ENCODE data around the gene IQCB1. TPM values are rescaled to one million over a fixed set of nuclear protein-coding genes. Genes with fewer than 3 reads are reported as not detected.

IQCB1 gene
- total and polyA plus RNA-seq, 9 donors = 15.3 to 28.2 (median 20.2) TPM

GRCh38 chr3:121724130-121724529, 110.7 kb downstream of the IQCB1 start:
- Histone ChIP-seq H3K36me3 (no peaks in the 10 kb centered on the region), H3K4me1 (ENCODE audit: insufficient read depth) (peaks cover 2% of the 10 kb centered on the region), H3K4me3 (no peak overlapping the region), H3K27ac (no peak overlapping the region), H3K9me3 (no peaks in the 10 kb centered on the region), H3K27me3 (no peaks in the 10 kb centered on the region)
- TF ChIP-seq POLR2A (IDR thresholded peaks at IDR 0.05) (no peak), CTCF (IDR thresholded peaks at IDR 0.05) (no peak), EP300 (IDR thresholded peaks at IDR 0.05) (no peak)
- intact Hi-C loops (cut with DNase I) = no loop called here
- 92 to 98% (median 96%) methylated on average over 1 of the region's 1 CpG for WGBS, 3 donors
- DNase-seq = no peak

- no peaks in the 10 kb centered on the region for H3K9me3 ChIP-seq
- H3K4me1 ChIP-seq (ENCODE audit: insufficient read depth) = peaks cover 2% of the 10 kb centered on the region
- 86 to 92% (median 88%) methylated on average over 1 of the region's 1 CpG for WGBS, 3 donors
- intact Hi-C loops (cut with DNase I) = no loop called here
- no peak for DNase-seq
- H3K27me3 ChIP-seq = no peaks in the 10 kb centered on the region
- no peaks in the 10 kb centered on the region for H3K36me3 ChIP-seq
- no peak overlapping the region for H3K27ac ChIP-seq
- no peak overlapping the region for H3K4me3 ChIP-seq
- TF ChIP-seq POLR2A (IDR thresholded peaks at IDR 0.05) (no peak), CTCF (IDR thresholded peaks at IDR 0.05) (no peak), EP300 (IDR thresholded peaks at IDR 0.05) (no peak)
Observed at GRCh38 chr3:121723485-121723884, 111.4 kb downstream of the IQCB1 start.

- Histone ChIP-seq H3K36me3 (no peaks in the 10 kb centered on the region), H3K27me3 (no peaks in the 10 kb centered on the region), H3K27ac (no peak overlapping the region), H3K4me3 (no peak overlapping the region), H3K4me1 (ENCODE audit: insufficient read depth) (peaks cover 2% of the 10 kb centered on the region), H3K9me3 (no peaks in the 10 kb centered on the region)
- intact Hi-C loops (cut with DNase I) = no loop called here
- TF ChIP-seq EP300 (IDR thresholded peaks at IDR 0.05) (no peak), POLR2A (IDR thresholded peaks at IDR 0.05) (no peak), CTCF (IDR thresholded peaks at IDR 0.05) (no peak)
- DNase-seq = no peak
- WGBS, 3 donors = 59 to 80% (median 59%) methylated on average over 1 of the region's 1 CpG
Observed at GRCh38 chr3:121722411-121722810, 112.4 kb downstream of the IQCB1 start.

- TF ChIP-seq CTCF (IDR thresholded peaks at IDR 0.05) (no peak), EP300 (IDR thresholded peaks at IDR 0.05) (no peak), POLR2A (IDR thresholded peaks at IDR 0.05) (no peak)
- intact Hi-C loops (cut with DNase I) = no loop called here
- Histone ChIP-seq H3K4me1 (ENCODE audit: insufficient read depth) (peaks cover 2% of the 10 kb centered on the region), H3K27ac (no peak overlapping the region), H3K36me3 (no peaks in the 10 kb centered on the region), H3K9me3 (no peaks in the 10 kb centered on the region), H3K27me3 (no peaks in the 10 kb centered on the region), H3K4me3 (no peak overlapping the region)
- DNase-seq = no peak
Observed at GRCh38 chr3:121720163-121720562, 114.7 kb downstream of the IQCB1 start.

Other genes starting within 250 kb of the IQCB1 start
- gene FBXO40, start 241.7 kb downstream of the IQCB1 start, total RNA-seq = 1 to 10 TPM in 1 of 7 donors, under 1 TPM in 5, not detected in 1; 0.08 to 1.2 (median 0.17) TPM
- under 1 TPM; 0.11 to 0.63 TPM for gene FBXO40, start 241.7 kb downstream of the IQCB1 start, polyA plus RNA-seq
- 10 to 100 TPM in 6 of 7 donors, 1 to 10 TPM in 1; 7.0 to 35.1 (median 13.3) TPM for gene HCLS1, start 174.2 kb downstream of the IQCB1 start, total RNA-seq
- 10 to 100 TPM; 11.6 to 45.9 TPM for gene HCLS1, start 174.2 kb downstream of the IQCB1 start, polyA plus RNA-seq
- gene GOLGB1, start 85.3 kb downstream of the IQCB1 start, total RNA-seq = 10 to 100 TPM; 39.6 to 70.5 (median 52.7) TPM
- gene GOLGB1, start 85.3 kb downstream of the IQCB1 start, polyA plus RNA-seq = 10 to 100 TPM; 18.9 to 31.7 TPM
- 1 to 10 TPM in 6 of 7 donors, under 1 TPM in 1; 0.83 to 6.1 (median 2.7) TPM for gene EAF2, start 149 bp upstream of the IQCB1 start, total RNA-seq
- gene EAF2, start 149 bp upstream of the IQCB1 start, polyA plus RNA-seq = 1 to 10 TPM; 2.3 to 2.6 TPM
- gene SLC15A2, start 59.3 kb upstream of the IQCB1 start, total RNA-seq = 1 to 10 TPM in 6 of 7 donors, under 1 TPM in 1; 0.61 to 9.4 (median 1.5) TPM
- 1 to 10 TPM in 1 of 2 donors, under 1 TPM in 1; 0.23 to 2.5 TPM for gene SLC15A2, start 59.3 kb upstream of the IQCB1 start, polyA plus RNA-seq
- gene ILDR1, start 187.2 kb upstream of the IQCB1 start, total RNA-seq = 1 to 10 TPM in 1 of 7 donors, under 1 TPM in 4, not detected in 2; 0.48 to 3.0 (median 0.71) TPM
- gene ILDR1, start 187.2 kb upstream of the IQCB1 start, polyA plus RNA-seq = 1 to 10 TPM in 1 of 2 donors, not detected in 1; 1.9 TPM
- 1 to 10 TPM; 1.5 to 4.8 (median 3.5) TPM for gene CD86, start 220.3 kb upstream of the IQCB1 start, total RNA-seq
- 1 to 10 TPM in 1 of 2 donors, under 1 TPM in 1; 0.85 to 8.7 TPM for gene CD86, start 220.3 kb upstream of the IQCB1 start, polyA plus RNA-seq

Data from ovary (tissue), 9 donors.